ENCODE results near the gene NCBP2L. TPM values are rescaled to one million over a fixed set of nuclear protein-coding genes. Genes with fewer than 3 reads are reported as not detected.

The NCBP2L gene
- total RNA-seq, 1 donor from 2014 or later = not detected

- H3K9me3 Mint-ChIP-seq (ENCODE audit: unreplicated experiment) = no peaks in the 10 kb centered on the region
Observed at GRCh38 chrX:107736781-107737531, 40.6 kb upstream of the NCBP2L start.

GRCh38 chrX:107738272-107738671 is 39.3 kb upstream of the NCBP2L start:
- no peak for DNase-seq (ENCODE audit: low spot score)
- Mint-ChIP-seq H3K4me3 (ENCODE audit: unreplicated experiment) (no peak overlapping the region), H3K27me3 (ENCODE audit: unreplicated experiment) (peaks cover 2% of the 10 kb centered on the region), H3K9me3 (ENCODE audit: unreplicated experiment) (no peaks in the 10 kb centered on the region), H3K4me1 (ENCODE audit: unreplicated experiment) (no peaks in the 10 kb centered on the region), H3K36me3 (ENCODE audit: low read depth, unreplicated experiment) (no peaks in the 10 kb centered on the region), H3K27ac (ENCODE audit: unreplicated experiment) (no peak overlapping the region)
- no peak for TF ChIP-seq CTCF (IDR thresholded peaks at IDR 0.05; ENCODE audit: unreplicated experiment)

More at GRCh38 chrX:107736781-107737531, 40.6 kb upstream of the NCBP2L start:
- Mint-ChIP-seq H3K4me1 (ENCODE audit: unreplicated experiment) (peaks cover 4% of the 10 kb centered on the region), H3K27ac (ENCODE audit: unreplicated experiment) (no peak overlapping the region), H3K36me3 (ENCODE audit: low read depth, unreplicated experiment) (no peaks in the 10 kb centered on the region), H3K4me3 (ENCODE audit: unreplicated experiment) (no peak overlapping the region), H3K27me3 (ENCODE audit: unreplicated experiment) (peaks cover 1% of the 10 kb centered on the region)
- no peak for DNase-seq (ENCODE audit: low spot score)
- no peak for TF ChIP-seq CTCF (IDR thresholded peaks at IDR 0.05; ENCODE audit: unreplicated experiment)

- Mint-ChIP-seq H3K4me3 (ENCODE audit: unreplicated experiment) (no peak overlapping the region), H3K27me3 (ENCODE audit: unreplicated experiment) (peaks cover 2% of the 10 kb centered on the region), H3K27ac (ENCODE audit: unreplicated experiment) (no peak overlapping the region), H3K4me1 (ENCODE audit: unreplicated experiment) (no peaks in the 10 kb centered on the region), H3K9me3 (ENCODE audit: unreplicated experiment) (no peaks in the 10 kb centered on the region), H3K36me3 (ENCODE audit: low read depth, unreplicated experiment) (no peaks in the 10 kb centered on the region)
- no peak for TF ChIP-seq CTCF (IDR thresholded peaks at IDR 0.05; ENCODE audit: unreplicated experiment)
- no peak for DNase-seq (ENCODE audit: low spot score)
Observed at GRCh38 chrX:107738768-107739167, 38.8 kb upstream of the NCBP2L start.

GRCh38 chrX:107739541-107739940 is 38.0 kb upstream of the NCBP2L start:
- H3K27ac Mint-ChIP-seq (ENCODE audit: unreplicated experiment) = no peak overlapping the region
- no peaks in the 10 kb centered on the region for H3K9me3 Mint-ChIP-seq (ENCODE audit: unreplicated experiment)
- H3K36me3 Mint-ChIP-seq (ENCODE audit: low read depth, unreplicated experiment) = no peaks in the 10 kb centered on the region
- no peak for TF ChIP-seq CTCF (IDR thresholded peaks at IDR 0.05; ENCODE audit: unreplicated experiment)
- no peaks in the 10 kb centered on the region for H3K4me1 Mint-ChIP-seq (ENCODE audit: unreplicated experiment)
- peaks cover 2% of the 10 kb centered on the region for H3K27me3 Mint-ChIP-seq (ENCODE audit: unreplicated experiment)
- DNase-seq (ENCODE audit: low spot score) = no peak
- H3K4me3 Mint-ChIP-seq (ENCODE audit: unreplicated experiment) = no peak overlapping the region

GRCh38 chrX:107741404-107741790 is 36.1 kb upstream of the NCBP2L start:
- Mint-ChIP-seq H3K27ac (ENCODE audit: unreplicated experiment) (no peak overlapping the region), H3K27me3 (ENCODE audit: unreplicated experiment) (peaks cover 1% of the 10 kb centered on the region)
- no peak for DNase-seq (ENCODE audit: low spot score)

More at GRCh38 chrX:107741404-107741790, 36.1 kb upstream of the NCBP2L start:
- Mint-ChIP-seq H3K4me3 (ENCODE audit: unreplicated experiment) (no peak overlapping the region), H3K36me3 (ENCODE audit: low read depth, unreplicated experiment) (no peaks in the 10 kb centered on the region), H3K9me3 (ENCODE audit: unreplicated experiment) (no peaks in the 10 kb centered on the region), H3K4me1 (ENCODE audit: unreplicated experiment) (no peaks in the 10 kb centered on the region)
- TF ChIP-seq CTCF (IDR thresholded peaks at IDR 0.05; ENCODE audit: unreplicated experiment) = no peak
